WTC11 (cell line): ENCODE data around the gene STRC. TPM values are rescaled to one million over a fixed set of nuclear protein-coding genes. Genes with fewer than 3 reads are reported as not detected.
"Not testable (repeated sequence)": the region's sequence is repeated elsewhere in the genome, so short reads cannot be mapped to it uniquely, and the experiment has no call there.

Source experiments
- ATAC-seq: fragments of 200-7000 bp; cut with Tn5 transposase; 2 replicates; pipeline ENCODE4 v1.10.0; 2021; ENCODE audit warnings: mild to moderate bottlenecking, moderate library complexity
- CTCF ChIA-PET: fragments of 300-600 bp; sonication (Branson Sonifier 250); formaldehyde crosslinking; loops from one replicate; lab custom pipeline; 2021; ENCODE audit warnings: antibody characterized with exemption; lab: Charles Lee
- POLR2A ChIA-PET: fragments of 350-600 bp; sonication (Branson Sonifier 250); formaldehyde crosslinking; loops from one replicate; lab custom pipeline; 2021; ENCODE audit warnings: antibody characterized with exemption; lab: Charles Lee
- DNase-seq: peaks from one replicate; pipeline ENCODE4 v3.0.0; 2021; ENCODE audit warnings: low spot score
- H3K27ac Mint-ChIP-seq: 2 replicates; pipeline ENCODE4 v1.8.0; 2021; ENCODE audit warnings: mixed read lengths
- H3K27me3 Mint-ChIP-seq: 2 replicates; pipeline ENCODE4 v1.8.0; 2021; ENCODE audit warnings: low read depth, mild to moderate bottlenecking, moderate library complexity, mixed read lengths
- H3K36me3 Mint-ChIP-seq: 2 replicates; pipeline ENCODE4 v1.8.0; 2021; ENCODE audit warnings: mixed read lengths
- H3K4me1 Mint-ChIP-seq: 2 replicates; pipeline ENCODE4 v1.8.0; 2022; ENCODE audit warnings: mixed read lengths
- H3K4me3 Mint-ChIP-seq: 2 replicates; pipeline ENCODE4 v1.8.0; 2021; ENCODE audit warnings: mild to moderate bottlenecking, moderate library complexity, mixed read lengths
- H3K9me3 Mint-ChIP-seq: 2 replicates; pipeline ENCODE4 v1.8.0; 2021; ENCODE audit warnings: mixed read lengths
- ATF3 ChIP-seq: sonication (generic); formaldehyde crosslinking; conservative IDR thresholded peaks from 2 replicates; pipeline ENCODE4 v1.8.1; 2022; ENCODE audit warnings: mild to moderate bottlenecking, missing genetic modification reagents
- CBFB ChIP-seq: sonication (generic); formaldehyde crosslinking; IDR thresholded peaks from 2 replicates; pipeline ENCODE4 v1.8.1; 2022; ENCODE audit warnings: mild to moderate bottlenecking, low read depth, missing genetic modification reagents
- FOXK1 ChIP-seq: sonication (generic); formaldehyde crosslinking; IDR thresholded peaks from 2 replicates; pipeline ENCODE4 v1.8.0; 2022; ENCODE audit warnings: mild to moderate bottlenecking, moderate library complexity, missing genetic modification reagents
- GTF2I ChIP-seq: fragments of 250-450 bp; sonication (Bioruptor Pico); conservative IDR thresholded peaks from 2 replicates; pipeline ENCODE4 v1.4.0; 2021; ENCODE audit warnings: mild to moderate bottlenecking
- IRF1 ChIP-seq: sonication (generic); formaldehyde crosslinking; IDR thresholded peaks from 2 replicates; pipeline ENCODE4 v1.8.0; 2023; ENCODE audit warnings: missing genetic modification reagents
- NFATC4 ChIP-seq: fragments of 250-450 bp; sonication (Bioruptor Pico); IDR thresholded peaks from 2 replicates; pipeline ENCODE4 v1.9.0; 2021; ENCODE audit warnings: mild to moderate bottlenecking
- ZNF232 ChIP-seq: sonication (generic); formaldehyde crosslinking; IDR thresholded peaks from 2 replicates; pipeline ENCODE4 v1.8.0; 2022; ENCODE audit warnings: mild to moderate bottlenecking, missing genetic modification reagents
- ZNF396 ChIP-seq: fragments of 250-450 bp; sonication (Bioruptor Pico); IDR thresholded peaks from 2 replicates; pipeline ENCODE4 v1.8.0; 2021; ENCODE audit warnings: mild to moderate bottlenecking, moderate library complexity, borderline replicate concordance
- ZNF425 ChIP-seq: fragments of 250-450 bp; sonication (Bioruptor Pico); conservative IDR thresholded peaks from 2 replicates; pipeline ENCODE4 v1.9.0; 2021; ENCODE audit warnings: mild to moderate bottlenecking
- total RNA-seq: library from RNA; stranded (reverse); gene quantifications from 3 replicates; pipeline ENCODE4 v1.2.3, GENCODE V29; 2021

The STRC gene
- total RNA-seq, 1 experiment from 2014 or later, result 1.1 TPM

- CTCF ChIA-PET, H3K27me3 Mint-ChIP-seq, POLR2A ChIA-PET, H3K9me3 Mint-ChIP-seq, ATAC-seq, DNase-seq, H3K4me3 Mint-ChIP-seq, H3K4me1 Mint-ChIP-seq, H3K27ac Mint-ChIP-seq, H3K36me3 Mint-ChIP-seq: not testable (repeated sequence)
Observed at GRCh38 chr15:43592841-43593240, 25.8 kb downstream of the STRC start.

GRCh38 chr15:43589778-43590466 is 28.7 kb downstream of the STRC start, which contains the start of gene PPIP5K1:
PPIP5K1 (minus strand) TSS chr15:43590208; CDS start chr15:43584504, 5,704 bp downstream.
- H3K4me1 Mint-ChIP-seq, POLR2A ChIA-PET, H3K4me3 Mint-ChIP-seq, DNase-seq, H3K36me3 Mint-ChIP-seq, H3K27me3 Mint-ChIP-seq, H3K9me3 Mint-ChIP-seq, CTCF ChIA-PET, H3K27ac Mint-ChIP-seq: not testable (repeated sequence)
- peak; percentile 69 for ATAC-seq

- H3K27me3 Mint-ChIP-seq, H3K27ac Mint-ChIP-seq, DNase-seq, POLR2A ChIA-PET, H3K36me3 Mint-ChIP-seq, H3K4me1 Mint-ChIP-seq, ATAC-seq, H3K4me3 Mint-ChIP-seq, H3K9me3 Mint-ChIP-seq, CTCF ChIA-PET: not testable (repeated sequence)
Observed at GRCh38 chr15:43574607-43575006, 44.0 kb downstream of the STRC start.

GRCh38 chr15:43566615-43567014 is 52.0 kb downstream of the STRC start:
- DNase-seq, H3K4me1 Mint-ChIP-seq, CTCF ChIA-PET, ATAC-seq, H3K27ac Mint-ChIP-seq, H3K27me3 Mint-ChIP-seq, H3K36me3 Mint-ChIP-seq, H3K9me3 Mint-ChIP-seq, POLR2A ChIA-PET, H3K4me3 Mint-ChIP-seq: not testable (repeated sequence)

GRCh38 chr15:43563793-43564192 is 54.8 kb downstream of the STRC start:
- H3K36me3 Mint-ChIP-seq, CTCF ChIA-PET, H3K4me3 Mint-ChIP-seq, H3K9me3 Mint-ChIP-seq, H3K27ac Mint-ChIP-seq, H3K27me3 Mint-ChIP-seq, DNase-seq, POLR2A ChIA-PET, ATAC-seq, H3K4me1 Mint-ChIP-seq: not testable (repeated sequence)

GRCh38 chr15:43562753-43563152 is 55.8 kb downstream of the STRC start:
- H3K4me1 Mint-ChIP-seq, H3K4me3 Mint-ChIP-seq, H3K27ac Mint-ChIP-seq, POLR2A ChIA-PET, H3K36me3 Mint-ChIP-seq, H3K9me3 Mint-ChIP-seq, CTCF ChIA-PET, H3K27me3 Mint-ChIP-seq, ATAC-seq, DNase-seq: not testable (repeated sequence)

GRCh38 chr15:43552986-43553385 is 65.6 kb downstream of the STRC start:
- no peaks in the 10 kb centered on the region for H3K27me3 Mint-ChIP-seq
- no peak for ATAC-seq
- POLR2A ChIA-PET, result no interaction called here
- H3K4me1 Mint-ChIP-seq, result no peaks in the 10 kb centered on the region
- no peaks in the 10 kb centered on the region for H3K36me3 Mint-ChIP-seq
- CTCF ChIA-PET, result interaction anchor here (1.2 kb wide), 1 partner anchor 25 kb away, joined by 4 read pairs; no protein-coding TSS in a partner anchor
- H3K9me3 Mint-ChIP-seq, result no peaks in the 10 kb centered on the region
- TF ChIP-seq NFATC4 (no peak), ZNF425 (CRISPR knock-in tag) (no peak)
- TF ChIP-seq, all 79 proteins: peak for 0
- Mint-ChIP-seq H3K27ac (no peak overlapping the region), H3K4me3 (no peak overlapping the region)
- DNase-seq, result no peak

GRCh38 chr15:43552256-43552655 is 66.3 kb downstream of the STRC start:
- POLR2A ChIA-PET, result no interaction called here
- no peak for ATAC-seq
- no peak overlapping the region for H3K27ac Mint-ChIP-seq

More at GRCh38 chr15:43552256-43552655, 66.3 kb downstream of the STRC start:
- no peak for DNase-seq
- no peaks in the 10 kb centered on the region for H3K27me3 Mint-ChIP-seq
- no peak overlapping the region for H3K4me3 Mint-ChIP-seq
- CTCF ChIA-PET, result interaction anchor here (1.0 to 1.2 kb wide), 2 partner anchors 24 to 38 kb away, joined by 4 read pairs; no protein-coding TSS in a partner anchor
- peaks cover 7% of the 10 kb centered on the region; the same call in 1 of the 2 replicates for H3K36me3 Mint-ChIP-seq
- peaks cover 6% of the 10 kb centered on the region for H3K9me3 Mint-ChIP-seq
- TF ChIP-seq ZNF425 (CRISPR knock-in tag) (no peak), IRF1 (CRISPR knock-in tag) (no peak), CBFB (CRISPR knock-in tag) (no peak), ATF3 (CRISPR knock-in tag) (no peak), ZNF232 (CRISPR knock-in tag) (no peak), ZNF396 (CRISPR knock-in tag) (no peak), GTF2I (CRISPR knock-in tag) (no peak), FOXK1 (CRISPR knock-in tag) (no peak)
- H3K4me1 Mint-ChIP-seq, result no peaks in the 10 kb centered on the region
